Right lobe of liver (tissue), 6 donors: ENCODE results near the gene RALY. TPM values are rescaled to one million over a fixed set of nuclear protein-coding genes. Genes with fewer than 3 reads are reported as not detected.
"Not testable (repeated sequence)": the region's sequence is repeated elsewhere in the genome, so short reads cannot be mapped to it uniquely, and the experiment has no call there.

Source experiments
- ATAC-seq, 4 donors: fragments of 200-7000 bp; cut with Tn5 transposase; one replicate each; pipeline ENCODE4 v1.9.1; 2020; ENCODE audit warnings: mild to moderate bottlenecking in 4 of 4, moderate library complexity in 4 of 4
- DNase-seq, 3 donors: peaks; one replicate each; pipeline ENCODE4 v3.0.0-alpha.2; 2020
- H3K27ac ChIP-seq, 3 donors: fragments of 200-600 bp; one replicate each; pipeline ENCODE4 v1.8.0; 2022
- H3K27me3 ChIP-seq, 2 donors: fragments of 200-600 bp; one replicate each; pipeline ENCODE4 v1.8.0; 2022
- H3K36me3 ChIP-seq, 4 donors: fragments of 200-600 bp; sonication (generic) in 1 of 4; one replicate each; pipeline versions ENCODE4 v1.5.1 to v1.8.0; 2017 to 2022; ENCODE audit warnings: control low read depth in 1 of 4
- H3K4me1 ChIP-seq, 4 donors: fragments of 200-600 bp; sonication (generic) in 1 of 4; one replicate each; pipeline versions ENCODE4 v1.5.1 to v1.8.0; 2017 to 2022; ENCODE audit warnings: control low read depth in 1 of 4
- H3K4me3 ChIP-seq, 3 donors: fragments of 200-600 bp; one replicate each; pipeline ENCODE4 v1.8.0; 2022
- H3K9me3 ChIP-seq, 4 donors: fragments of 200-600 bp; sonication (generic) in 1 of 4; one replicate each; pipeline versions ENCODE4 v1.5.1 to v1.8.0; 2017 to 2022; ENCODE audit warnings: control low read depth in 1 of 4
- POLR2A ChIP-seq: fragments of 450-650 bp; IDR thresholded peaks from one replicate; pipeline ENCODE4 v1.6.1; 2017; ENCODE audit warnings: antibody characterized with exemption, mild to moderate bottlenecking
- WGBS: methylation state at CpG from one replicate; pipeline ENCODE4 v1.1.6; 2018; ENCODE audit warnings: low coverage, low lambda C conversion rate; ENCODE audit not compliant: insufficient coverage; ENCODE audit errors: missing lambda C conversion rate; 5-methylcytosine and 5-hydroxymethylcytosine counted together
- intact Hi-C, 2 donors: fragments of 100-400 bp; cut with DNase I; formaldehyde crosslinking; loops; one replicate each; pipeline versions ENCODE4 v1.11.2 to v1.14.1; 2022
- total RNA-seq, 6 experiments: library from RNA; depleted of rRNA in 2 of 6; stranded (reverse); fragments of >200 nt in 2 of 6; fragmentation: NEBNext Ultra II Directional in 3 of 6; extraction: Animal tissue kit (Norgen Biotek cat#: 25700) in 3 of 6; gene quantifications; one replicate each; pipeline versions ENCODE4 v1.1.0 to v1.2.4, GENCODE V29; 2016 to 2023
- TF ChIP-seq, protein P1 (sequence below), 4 donors: fragments of 200-600 bp in 3 of 4; fragments of 450-650 bp in 1 of 4; IDR thresholded peaks; one replicate each; pipeline versions ENCODE4 v1.5.1 to v1.8.0; 2016 to 2022; ENCODE audit warnings: antibody characterized with exemption in 4 of 4, mild to moderate bottlenecking in 2 of 4
- donor health status: DM: no; HTN: yes; CAD: no.
- donor health status: DM: no; HTN: no; CAD: no.
- donor health status: DM: no; HTN: no; CAD: no.
- donor health status: DM: no; HTN: yes; CAD: no.
- donor health status: DM: no; HTN: yes; CAD: no.

RALY gene
- total RNA-seq, 6 experiments from 2014 or later = 24.8 to 42.1 (median 33.4) TPM

DNA sequence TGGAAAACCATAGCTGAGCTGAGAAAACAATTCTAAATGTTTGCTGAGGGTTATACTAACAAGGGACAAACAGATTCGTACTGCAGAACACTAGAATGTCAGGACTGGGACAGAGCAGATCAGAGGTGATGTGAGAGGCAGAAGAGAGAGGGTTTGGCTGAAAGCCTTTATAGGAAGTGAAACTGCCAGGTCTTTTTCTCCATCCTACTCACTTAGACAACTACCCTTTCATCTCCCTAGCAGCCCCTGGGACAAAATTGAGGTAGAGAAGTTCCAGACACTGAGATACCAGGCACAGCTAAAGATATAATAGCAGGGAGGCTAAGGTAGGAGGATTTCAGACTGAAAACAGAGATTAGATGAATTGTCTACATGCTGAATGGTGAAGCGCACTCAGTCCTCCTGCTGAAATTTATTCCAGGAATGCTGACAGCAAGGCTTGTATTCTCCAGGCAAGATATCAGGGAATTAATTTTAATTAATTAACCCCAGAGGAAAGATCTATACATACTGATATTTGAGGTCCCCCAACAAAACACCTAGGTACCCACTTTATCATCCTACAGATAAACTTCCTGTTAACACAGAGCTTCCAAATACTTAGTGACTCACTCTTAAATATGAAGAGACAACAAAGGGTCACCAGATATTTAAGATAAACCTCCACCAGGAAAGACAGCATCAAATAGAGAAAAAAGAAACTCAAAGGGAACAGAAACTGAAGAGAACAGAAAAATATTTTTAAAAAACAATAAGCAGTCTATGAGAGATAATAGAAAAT, 130.9 kb downstream of the RALY start:
- intact Hi-C loops = loop anchor here in 1 of 2 donors (10.0 kb wide), 1 partner anchor 50 kb away; no protein-coding TSS in a partner anchor

DNA sequence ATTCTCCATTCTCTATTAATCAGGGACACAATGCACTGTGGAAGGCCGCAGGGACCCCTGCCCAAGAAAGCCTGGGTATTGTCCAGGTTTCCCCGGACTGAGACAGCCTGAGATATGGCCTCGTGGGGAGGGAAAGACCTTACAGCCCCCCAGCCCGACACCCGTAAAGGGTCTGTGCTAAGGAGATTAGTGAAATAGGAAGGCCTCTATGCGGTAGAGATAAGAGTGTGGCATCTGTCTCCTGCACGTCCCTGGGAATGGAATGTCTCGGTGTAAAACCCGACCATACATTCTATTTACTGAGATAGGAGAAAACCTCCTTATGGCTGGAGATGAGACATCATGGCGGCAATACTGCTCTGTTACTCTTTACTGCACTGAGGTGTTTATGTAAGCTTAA, 134.1 kb downstream of the RALY start:
- no peak for TF ChIP-seq POLR2A
- TF ChIP-seq, protein P1, sequence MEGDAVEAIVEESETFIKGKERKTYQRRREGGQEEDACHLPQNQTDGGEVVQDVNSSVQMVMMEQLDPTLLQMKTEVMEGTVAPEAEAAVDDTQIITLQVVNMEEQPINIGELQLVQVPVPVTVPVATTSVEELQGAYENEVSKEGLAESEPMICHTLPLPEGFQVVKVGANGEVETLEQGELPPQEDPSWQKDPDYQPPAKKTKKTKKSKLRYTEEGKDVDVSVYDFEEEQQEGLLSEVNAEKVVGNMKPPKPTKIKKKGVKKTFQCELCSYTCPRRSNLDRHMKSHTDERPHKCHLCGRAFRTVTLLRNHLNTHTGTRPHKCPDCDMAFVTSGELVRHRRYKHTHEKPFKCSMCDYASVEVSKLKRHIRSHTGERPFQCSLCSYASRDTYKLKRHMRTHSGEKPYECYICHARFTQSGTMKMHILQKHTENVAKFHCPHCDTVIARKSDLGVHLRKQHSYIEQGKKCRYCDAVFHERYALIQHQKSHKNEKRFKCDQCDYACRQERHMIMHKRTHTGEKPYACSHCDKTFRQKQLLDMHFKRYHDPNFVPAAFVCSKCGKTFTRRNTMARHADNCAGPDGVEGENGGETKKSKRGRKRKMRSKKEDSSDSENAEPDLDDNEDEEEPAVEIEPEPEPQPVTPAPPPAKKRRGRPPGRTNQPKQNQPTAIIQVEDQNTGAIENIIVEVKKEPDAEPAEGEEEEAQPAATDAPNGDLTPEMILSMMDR (IDR thresholded peaks at IDR 0.05) = no peak

More for the DNA sequence above, 130.9 kb downstream of the RALY start:
- ATAC-seq (no peak), DNase-seq (no peak)
- no peak for TF ChIP-seq POLR2A
- Histone ChIP-seq H3K27me3 (no peaks in the 10 kb centered on the region), H3K4me3 (no peak overlapping the region), H3K27ac (no peak overlapping the region), H3K36me3 (no peaks in the 10 kb centered on the region), H3K4me1 (no peaks in the 10 kb centered on the region), H3K9me3 (no peaks in the 10 kb centered on the region)
- WGBS = 71% methylated on average over 2 of the region's 2 CpGs

DNA sequence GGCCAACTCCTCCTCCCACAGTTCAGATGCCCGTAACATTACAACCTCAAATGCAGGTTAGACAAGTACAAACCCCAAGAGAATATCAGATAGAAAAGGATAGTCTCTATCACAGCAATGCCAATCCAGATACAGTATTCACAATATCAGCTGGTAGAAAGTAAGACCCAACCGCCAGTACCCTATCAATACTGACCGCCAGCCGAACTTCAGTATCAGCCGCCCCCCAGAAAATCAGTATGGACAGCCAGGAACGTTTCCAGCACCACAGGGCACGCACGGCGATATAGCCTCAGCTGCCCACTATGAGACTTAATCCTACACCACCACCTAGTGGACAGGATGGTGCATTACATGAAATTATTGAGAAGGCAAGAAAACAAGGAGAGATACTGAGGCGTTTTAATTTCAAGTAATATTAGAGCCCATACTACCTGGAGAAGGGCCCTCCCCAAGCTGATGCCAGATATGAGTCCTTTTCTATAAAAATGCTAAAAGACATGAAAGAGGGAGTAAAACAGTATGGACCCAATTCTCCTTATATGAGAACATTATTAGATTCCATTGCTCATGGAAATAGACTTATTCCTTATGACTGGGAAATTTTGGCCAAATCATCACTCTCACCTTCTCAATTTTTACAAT, 135.9 kb downstream of the RALY start:
- no peaks in the 10 kb centered on the region for H3K27me3 ChIP-seq
- WGBS = 1% methylated on average over 10 of the region's 10 CpGs
- DNase-seq (peak in 2 of 3 donors; percentile 48 to 61), ATAC-seq (peak; percentile 97 to 99 (median 98))
- no peaks in the 10 kb centered on the region for H3K9me3 ChIP-seq
- H3K36me3 ChIP-seq = no peaks in the 10 kb centered on the region
- no peak overlapping the region for H3K27ac ChIP-seq
- intact Hi-C loops = loop anchor here in 1 of 2 donors (10.0 kb wide), 1 partner anchor 55 kb away; no protein-coding TSS in a partner anchor
- TF ChIP-seq POLR2A = no peak
- TF ChIP-seq, protein P1 (IDR thresholded peaks at IDR 0.05) = peak; percentile 80 to 87 (median 84)
- H3K4me1 ChIP-seq = no peaks in the 10 kb centered on the region
- H3K4me3 ChIP-seq = no peak overlapping the region

More for the DNA sequence above, 134.1 kb downstream of the RALY start:
- ATAC-seq (no peak), DNase-seq (no peak)
- H3K27me3 ChIP-seq = no peaks in the 10 kb centered on the region
- no peak overlapping the region for H3K4me3 ChIP-seq
- H3K27ac ChIP-seq = no peak overlapping the region
- H3K4me1 ChIP-seq = no peaks in the 10 kb centered on the region
- WGBS = 74% methylated on average over 5 of the region's 10 CpGs
- intact Hi-C loops = loop anchor here in 1 of 2 donors (10.0 kb wide), 1 partner anchor 53 kb away; no protein-coding TSS in a partner anchor
- no peaks in the 10 kb centered on the region for H3K9me3 ChIP-seq
- no peaks in the 10 kb centered on the region for H3K36me3 ChIP-seq

DNA sequence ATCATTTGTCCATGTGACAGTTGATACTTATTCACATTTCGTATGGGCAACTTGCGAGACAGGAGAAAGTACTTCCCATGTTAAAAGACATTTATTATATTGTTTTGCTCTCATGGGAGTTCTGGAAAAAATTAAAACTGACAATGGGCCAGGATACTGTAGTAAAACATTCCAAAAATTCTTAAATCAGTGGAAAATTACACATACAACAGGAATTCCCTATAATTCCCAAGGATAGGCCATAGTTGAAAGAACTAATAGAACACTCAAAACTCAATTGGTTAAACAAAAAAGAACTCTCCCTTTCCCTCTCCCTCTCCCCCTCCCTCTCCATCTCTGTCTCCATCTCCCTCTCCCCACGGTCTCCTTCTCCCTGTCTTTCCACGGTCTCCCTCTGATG, 137.8 kb downstream of the RALY start:
- WGBS = 85% methylated on average over 4 of the region's 4 CpGs
- intact Hi-C loops = no loop called here
- ATAC-seq (no peak), DNase-seq (no peak)
- no peaks in the 10 kb centered on the region for H3K4me1 ChIP-seq
- H3K27ac ChIP-seq = no peak overlapping the region
- H3K36me3 ChIP-seq = no peaks in the 10 kb centered on the region
- no peak for TF ChIP-seq POLR2A
- TF ChIP-seq, protein P1 (IDR thresholded peaks at IDR 0.05) = no peak
- H3K27me3 ChIP-seq = no peaks in the 10 kb centered on the region
- no peaks in the 10 kb centered on the region for H3K9me3 ChIP-seq
- H3K4me3 ChIP-seq = no peak overlapping the region

DNA sequence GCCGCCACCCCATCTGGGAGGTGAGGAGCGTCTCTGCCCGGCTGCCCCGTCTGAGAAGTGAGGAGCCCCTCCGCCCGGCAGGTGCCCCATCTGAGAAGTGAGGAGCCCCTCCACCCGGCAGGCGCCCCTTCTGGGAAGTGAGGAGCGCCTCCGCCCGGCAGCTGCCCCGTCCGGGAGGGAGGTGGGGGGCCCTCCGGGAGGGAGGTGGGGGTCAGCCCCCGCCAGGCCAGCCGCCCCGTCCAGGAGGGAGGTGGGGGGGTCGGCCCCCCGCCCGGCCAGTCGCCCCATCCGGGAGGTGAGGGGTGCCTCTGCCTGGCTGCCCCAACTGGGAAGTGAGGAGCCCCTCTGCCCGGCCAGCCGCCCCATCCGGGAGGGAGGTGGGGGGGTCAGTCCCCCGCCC, 138.8 kb downstream of the RALY start:
- intact Hi-C loops, H3K27me3 ChIP-seq, DNase-seq, H3K4me3 ChIP-seq, H3K36me3 ChIP-seq, H3K27ac ChIP-seq, H3K9me3 ChIP-seq, ATAC-seq, H3K4me1 ChIP-seq: not testable (repeated sequence)
- 20% methylated on average over 1 of the region's 26 CpGs for WGBS

DNA sequence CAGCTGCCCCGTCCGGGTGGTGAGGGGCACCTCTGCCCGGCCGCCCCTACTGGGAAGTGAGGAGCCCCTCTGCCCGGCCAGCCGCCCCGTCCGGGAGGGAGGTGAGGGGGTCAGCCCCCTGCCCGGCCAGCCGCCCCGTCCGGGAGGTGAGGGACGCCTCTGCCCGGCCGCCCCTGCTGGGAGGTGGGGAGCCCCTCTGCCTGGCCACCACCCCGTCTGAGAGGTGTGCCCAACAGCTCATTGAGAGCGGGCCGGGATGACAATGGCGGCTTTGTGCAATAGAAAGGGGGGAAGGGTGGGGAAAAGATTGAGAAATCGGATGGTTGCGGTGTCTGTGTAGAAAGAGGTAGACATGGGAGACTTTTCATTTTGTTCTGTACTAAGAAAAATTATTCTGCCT, 139.2 kb downstream of the RALY start:
- H3K4me3 ChIP-seq, H3K27me3 ChIP-seq, DNase-seq, H3K9me3 ChIP-seq, H3K27ac ChIP-seq, ATAC-seq, H3K4me1 ChIP-seq, H3K36me3 ChIP-seq, intact Hi-C loops: not testable (repeated sequence)
- WGBS = 69% methylated on average over 10 of the region's 21 CpGs

DNA sequence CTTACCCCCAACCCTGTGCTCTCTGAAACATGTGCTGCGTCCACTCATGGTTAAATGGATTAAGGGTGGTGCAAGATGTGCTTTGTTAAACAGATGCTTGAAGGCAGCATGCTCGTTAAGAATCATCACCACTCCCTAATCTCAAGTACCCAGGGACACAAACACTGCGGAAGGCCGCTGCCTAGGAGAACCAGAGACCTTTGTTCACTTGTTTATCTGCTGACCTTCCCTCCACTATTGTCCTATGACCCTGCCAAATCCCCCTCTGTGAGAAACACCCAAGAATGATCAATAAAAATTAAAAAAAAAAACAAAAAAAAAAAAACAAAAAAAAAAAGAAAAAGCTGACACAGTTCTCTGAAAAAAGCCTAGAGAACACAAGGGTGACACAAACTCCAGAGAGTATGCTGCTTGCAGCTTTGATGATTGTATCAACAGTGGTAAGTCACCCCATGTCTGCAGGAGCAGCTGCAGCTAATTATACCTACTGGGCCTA, 139.7 kb downstream of the RALY start:
- H3K9me3 ChIP-seq, H3K4me1 ChIP-seq, H3K27me3 ChIP-seq, H3K27ac ChIP-seq, H3K36me3 ChIP-seq, intact Hi-C loops, H3K4me3 ChIP-seq, DNase-seq, ATAC-seq: not testable (repeated sequence)
- WGBS = 33% methylated on average over 1 of the region's 4 CpGs
